ENCODE measurements around the gene SYCE1. TPM values are rescaled to one million over a fixed set of nuclear protein-coding genes. Genes with fewer than 3 reads are reported as not detected.

SYCE1 gene
- total and polyA plus RNA-seq, 2 of the 4 experiments (the other 2 are of a cell fraction): not detected

DNA sequence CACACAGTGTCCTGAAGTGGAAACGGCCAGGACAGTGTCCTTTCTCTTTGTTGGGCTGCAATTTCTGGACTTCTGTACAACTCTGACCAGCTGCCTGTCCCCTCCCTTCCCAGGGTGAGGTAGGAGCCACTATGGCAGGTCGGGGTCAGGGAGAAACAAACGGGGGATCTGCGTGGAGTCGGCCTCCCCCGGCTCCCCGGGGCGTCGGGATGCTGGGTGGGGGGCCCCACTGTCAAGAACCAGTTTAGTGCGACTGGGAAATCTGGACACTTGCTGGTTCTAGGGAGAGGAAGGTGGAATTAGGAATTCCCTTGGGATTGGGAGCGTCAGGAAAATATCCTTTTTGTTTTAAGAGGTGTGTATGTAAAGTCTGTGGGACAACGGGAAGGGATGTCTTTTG is 567 bp downstream of the SYCE1 start:
- peaks cover 21% of the 10 kb centered on the region; the same call in 1 of the 2 replicates for H3K9me3 ChIP-seq (ENCODE audit: control insufficient read depth, insufficient read depth, low read length)
- H3K4me1 ChIP-seq (ENCODE audit: control insufficient read depth, insufficient read depth, low read length): no peaks in the 10 kb centered on the region
- H3K9me1 ChIP-seq (ENCODE audit: insufficient read depth, low read length): no peaks in the 10 kb centered on the region
- H4K20me1 ChIP-seq (ENCODE audit: insufficient read depth, low read length): no peaks in the 10 kb centered on the region
- no peak for TF ChIP-seq CEBPB (IDR thresholded peaks at IDR 0.05; ENCODE audit: low read depth, low read length)
- TF ChIP-seq SMC3 (IDR thresholded peaks at IDR 0.05; ENCODE audit: low read depth, low read length): no peak
- no peak for TF ChIP-seq RAD21 (IDR thresholded peaks at IDR 0.05; ENCODE audit: low read length)
- TF ChIP-seq, protein P1, sequence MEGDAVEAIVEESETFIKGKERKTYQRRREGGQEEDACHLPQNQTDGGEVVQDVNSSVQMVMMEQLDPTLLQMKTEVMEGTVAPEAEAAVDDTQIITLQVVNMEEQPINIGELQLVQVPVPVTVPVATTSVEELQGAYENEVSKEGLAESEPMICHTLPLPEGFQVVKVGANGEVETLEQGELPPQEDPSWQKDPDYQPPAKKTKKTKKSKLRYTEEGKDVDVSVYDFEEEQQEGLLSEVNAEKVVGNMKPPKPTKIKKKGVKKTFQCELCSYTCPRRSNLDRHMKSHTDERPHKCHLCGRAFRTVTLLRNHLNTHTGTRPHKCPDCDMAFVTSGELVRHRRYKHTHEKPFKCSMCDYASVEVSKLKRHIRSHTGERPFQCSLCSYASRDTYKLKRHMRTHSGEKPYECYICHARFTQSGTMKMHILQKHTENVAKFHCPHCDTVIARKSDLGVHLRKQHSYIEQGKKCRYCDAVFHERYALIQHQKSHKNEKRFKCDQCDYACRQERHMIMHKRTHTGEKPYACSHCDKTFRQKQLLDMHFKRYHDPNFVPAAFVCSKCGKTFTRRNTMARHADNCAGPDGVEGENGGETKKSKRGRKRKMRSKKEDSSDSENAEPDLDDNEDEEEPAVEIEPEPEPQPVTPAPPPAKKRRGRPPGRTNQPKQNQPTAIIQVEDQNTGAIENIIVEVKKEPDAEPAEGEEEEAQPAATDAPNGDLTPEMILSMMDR (conservative IDR thresholded peaks at IDR 0.05; ENCODE audit: low read depth, low read length): no peak
- TF ChIP-seq, protein P2, sequence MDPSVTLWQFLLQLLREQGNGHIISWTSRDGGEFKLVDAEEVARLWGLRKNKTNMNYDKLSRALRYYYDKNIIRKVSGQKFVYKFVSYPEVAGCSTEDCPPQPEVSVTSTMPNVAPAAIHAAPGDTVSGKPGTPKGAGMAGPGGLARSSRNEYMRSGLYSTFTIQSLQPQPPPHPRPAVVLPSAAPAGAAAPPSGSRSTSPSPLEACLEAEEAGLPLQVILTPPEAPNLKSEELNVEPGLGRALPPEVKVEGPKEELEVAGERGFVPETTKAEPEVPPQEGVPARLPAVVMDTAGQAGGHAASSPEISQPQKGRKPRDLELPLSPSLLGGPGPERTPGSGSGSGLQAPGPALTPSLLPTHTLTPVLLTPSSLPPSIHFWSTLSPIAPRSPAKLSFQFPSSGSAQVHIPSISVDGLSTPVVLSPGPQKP (IDR thresholded peaks at IDR 0.05; ENCODE audit: borderline replicate concordance, low read depth, low read length): no peak
- TF ChIP-seq POLR2A (IDR thresholded peaks at IDR 0.05; ENCODE audit: low read depth, low read length): no peak
- TF ChIP-seq FOS (IDR thresholded peaks at IDR 0.05; ENCODE audit: low read depth, low read length): no peak
- TF ChIP-seq MAFK (IDR thresholded peaks at IDR 0.05; ENCODE audit: low read depth, low read length): no peak
- TF ChIP-seq RCOR1 (IDR thresholded peaks at IDR 0.05; ENCODE audit: insufficient replicate concordance, low read length): no peak
- no peak for TF ChIP-seq NFE2L2 (IDR thresholded peaks at IDR 0.05; ENCODE audit: low read depth, low read length)
- no peak for TF ChIP-seq MAZ (IDR thresholded peaks at IDR 0.05; ENCODE audit: borderline replicate concordance, low read depth, low read length)
- no peak for TF ChIP-seq CHD1 (IDR thresholded peaks at IDR 0.05; ENCODE audit: low read depth, low read length)
- no peak for DNase-seq
- no peak overlapping the region for H3K23ac ChIP-seq (ENCODE audit: low read depth, low read length)
- POLR2A ChIA-PET (ENCODE audit: unreplicated experiment): no interaction called here
- no peak for ATAC-seq (ENCODE audit: low read depth)
- no peak overlapping the region for H3K56ac ChIP-seq (ENCODE audit: extremely low read depth, insufficient read depth, low read length)
- WGBS, 2 experiments (ENCODE audit: extremely low coverage in 2 of 2, insufficient read length in 1 of 2): no CpG with 5 or more reads among the region's 12 CpGs
- H3K18ac ChIP-seq (ENCODE audit: low read depth, low read length): no peak overlapping the region
- CTCF ChIA-PET: no interaction called here
- no peak overlapping the region for H4K5ac ChIP-seq (ENCODE audit: low read depth, low read length)
- H3K4ac ChIP-seq (ENCODE audit: low read depth, low read length): no peak overlapping the region
- no peak overlapping the region for H2AK5ac ChIP-seq (ENCODE audit: low read depth, low read length)
- H3K14ac ChIP-seq (replicated peaks; ENCODE audit: low read depth, low read length): no peak overlapping the region
- no peak overlapping the region for H3K4me2 ChIP-seq (ENCODE audit: low read depth, low read length)
- intact Hi-C loops (cut with micrococcal nuclease): no loop called here
- no peak overlapping the region for H2BK120ac ChIP-seq (ENCODE audit: low read depth, low read length)
- H2BK5ac ChIP-seq (ENCODE audit: low read depth, low read length, poor library complexity, severe bottlenecking): no peak overlapping the region
- no peaks in the 10 kb centered on the region for H3K79me1 ChIP-seq (ENCODE audit: low read depth in 1 of 2, low read length in 2 of 2)
- H2BK15ac ChIP-seq (ENCODE audit: low read depth, low read length): no peak overlapping the region
- no TSS peak for BruUV-seq (replicated peaks)
- H3K4me3 ChIP-seq (ENCODE audit: insufficient read depth, low read depth, low read length): no peak overlapping the region
- H2AK9ac ChIP-seq (replicated peaks; ENCODE audit: low read depth, low read length, poor library complexity): no peak overlapping the region
- in situ Hi-C loops (cut with MboI; ENCODE audit: low sequenced_read_pairs): no loop called here
- no peak overlapping the region for H2BK20ac ChIP-seq (ENCODE audit: low read depth, low read length)
- no peak overlapping the region for H4K8ac ChIP-seq (ENCODE audit: low read depth in 2 of 2, low read length in 2 of 2)
- H3K27ac ChIP-seq (ENCODE audit: insufficient read depth, low read length): no peak overlapping the region
- H2AFZ ChIP-seq (replicated peaks; ENCODE audit: low read length, poor library complexity): no peak overlapping the region
- H3K27me3 ChIP-seq (ENCODE audit: control insufficient read depth, insufficient read depth, low read length): no peaks in the 10 kb centered on the region
- no peak overlapping the region for H3K9ac ChIP-seq (ENCODE audit: low read depth, low read length)
- dilution Hi-C loops (cut with HindIII; ENCODE audit: low sequenced_read_pairs, unreplicated experiment): no loop called here
- no peaks in the 10 kb centered on the region for H3K36me3 ChIP-seq (ENCODE audit: control insufficient read depth, insufficient read depth, low read length)
- H4K91ac ChIP-seq (ENCODE audit: insufficient read depth, low read depth, low read length): no peak overlapping the region
